Measurements from ENCODE around the gene PLEKHH2.

DNA sequence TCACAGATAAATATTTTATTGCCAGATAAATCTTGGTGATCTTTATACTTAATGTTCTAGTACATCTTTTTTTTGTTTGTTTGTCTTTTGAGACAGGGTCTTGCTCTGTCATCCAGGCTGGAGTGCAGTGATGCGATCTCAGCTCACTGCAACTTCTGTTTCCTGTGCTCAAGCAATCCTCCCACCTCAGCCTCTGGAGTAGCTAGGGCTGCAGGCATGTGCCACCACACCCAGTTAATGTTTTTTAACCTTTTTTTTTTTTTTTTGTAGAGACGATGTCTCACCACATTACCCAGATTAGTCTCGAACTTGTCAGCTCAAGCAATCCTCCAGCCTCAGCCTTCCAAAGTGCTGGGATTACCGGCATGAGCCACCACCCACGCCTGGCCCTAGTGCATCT is 48.3 kb downstream of the PLEKHH2 start:
- TF ChIP-seq BHLHE40 (IDR thresholded peaks at IDR 0.05; ENCODE audit: borderline replicate concordance): no peak
- no peak for TF ChIP-seq FOXM1 (IDR thresholded peaks at IDR 0.05; ENCODE audit: borderline replicate concordance)
- TF ChIP-seq SUZ12 (IDR thresholded peaks at IDR 0.05): no peak
- TF ChIP-seq SP1 (IDR thresholded peaks at IDR 0.05): no peak
- no peak for TF ChIP-seq LEF1 (IDR thresholded peaks at IDR 0.05; ENCODE audit: borderline replicate concordance)
- TF ChIP-seq FOXK2 (IDR thresholded peaks at IDR 0.05): no peak
- TF ChIP-seq ELF4 (IDR thresholded peaks at IDR 0.05): no peak
- no peak for TF ChIP-seq NFRKB (IDR thresholded peaks at IDR 0.05)
- TF ChIP-seq TARDBP (IDR thresholded peaks at IDR 0.05): no peak
- TF ChIP-seq FOXA1 (IDR thresholded peaks at IDR 0.05): no peak
- TF ChIP-seq CTBP1 (IDR thresholded peaks at IDR 0.05; ENCODE audit: borderline replicate concordance): no peak
- TF ChIP-seq HDGF (IDR thresholded peaks at IDR 0.05; ENCODE audit: borderline replicate concordance): no peak
- TF ChIP-seq L3MBTL2 (conservative IDR thresholded peaks at IDR 0.05): no peak

Data from HEK293T (cell line).